B cell (primary cell): Measurements from ENCODE around the gene MRPL52. TPM values are rescaled to one million over a fixed set of nuclear protein-coding genes. Genes with fewer than 3 reads are reported as not detected.
A peak's percentile ranks its signal among the peaks of the same experiment; 100 is the strongest.

Experiments used
- ATAC-seq: fragments of 200-7000 bp; cut with Tn5 transposase; one replicate; pipeline ENCODE4 v1.10.0; 2021; ENCODE audit warnings: low read depth, mild to moderate bottlenecking, moderate number of reproducible peaks, moderate library complexity
- CTCF ChIA-PET: fragments of 350-600 bp; sonication (Branson Sonifier 250); formaldehyde crosslinking; loops from one replicate; lab custom pipeline; 2021; ENCODE audit warnings: antibody characterized with exemption, inconsistent platforms; lab: Charles Lee
- POLR2A ChIA-PET: fragments of 350-600 bp; sonication (Branson Sonifier 250); formaldehyde crosslinking; loops from one replicate; lab custom pipeline; 2021; ENCODE audit warnings: antibody characterized with exemption; lab: Charles Lee
- DNase-seq: peaks from one replicate; pipeline ENCODE4 v3.0.0; 2013
- H2AFZ ChIP-seq: 2 replicates; pipeline ENCODE4 v1.6.1; 2012; ENCODE audit warnings: mild to moderate bottlenecking, low read depth, low read length; ENCODE audit not compliant: insufficient read depth, poor library complexity, severe bottlenecking
- H3K27ac ChIP-seq, 2 donors: 1 replicate in 1 of 2; 2 replicates in 1 of 2; pipeline ENCODE4 v1.5.1; 2012 to 2013; ENCODE audit warnings: low read length in 2 of 2, mild to moderate bottlenecking in 2 of 2, moderate library complexity in 1 of 2
- H3K27me3 ChIP-seq, 4 experiments: fragments of 200-600 bp in 1 of 4; sonication (generic) in 1 of 4; replicated peaks in 1 of 4; 1 replicate in 2 of 4; 2 replicates in 2 of 4; pipeline versions ENCODE4 v1.6.1 to v1.7.0; 2013 to 2016; ENCODE audit warnings: low read length in 3 of 4, mild to moderate bottlenecking in 2 of 4, mixed read lengths in 1 of 4, moderate library complexity in 1 of 4; ENCODE audit not compliant: insufficient read depth in 4 of 4, control insufficient read depth in 3 of 4; ENCODE audit errors: control extremely low read depth in 1 of 4
- H3K36me3 ChIP-seq, 2 experiments: replicated peaks in 1 of 2; 1 replicate in 1 of 2; 2 replicates in 1 of 2; pipeline versions ENCODE4 v1.6.1 to v1.7.1; 2013; ENCODE audit warnings: low read length in 1 of 2; ENCODE audit not compliant: insufficient read depth in 2 of 2, control insufficient read depth in 1 of 2; ENCODE audit errors: control extremely low read depth in 1 of 2, extremely low read depth in 1 of 2
- H3K4me1 ChIP-seq, 2 donors: fragments of 200-600 bp in 1 of 2; sonication (generic) in 1 of 2; 1 replicate in 1 of 2; 2 replicates in 1 of 2; pipeline versions ENCODE4 v1.5.1 to v1.6.1; 2013 to 2017; ENCODE audit warnings: low read length in 2 of 2; ENCODE audit not compliant: control insufficient read depth in 2 of 2, insufficient read depth in 2 of 2
- H3K4me2 ChIP-seq: replicated peaks from 2 replicates; pipeline ENCODE3; 2012; ENCODE audit warnings: mild to moderate bottlenecking, low read depth, low read length; ENCODE audit not compliant: poor library complexity, severe bottlenecking
- H3K4me3 ChIP-seq, 5 experiments: fragments of 200-600 bp in 1 of 5; sonication (generic) in 1 of 5; 1 replicate in 3 of 5; 2 replicates in 2 of 5; pipeline versions ENCODE4 v1.5.1 to v1.7.0; 2011 to 2016; ENCODE audit warnings: low read length in 4 of 5, mild to moderate bottlenecking in 4 of 5, low read depth in 2 of 5, control low read depth in 1 of 5, moderate library complexity in 1 of 5; ENCODE audit not compliant: insufficient read depth in 1 of 5; ENCODE audit errors: control extremely low read depth in 1 of 5, extremely low read depth in 1 of 5
- H3K79me2 ChIP-seq: fragments of 200-600 bp; sonication (generic); one replicate; pipeline ENCODE4 v1.6.0; 2016; ENCODE audit warnings: low read length; ENCODE audit not compliant: control insufficient read depth, insufficient read depth
- H3K9ac ChIP-seq: fragments of 200-600 bp; sonication (generic); 2 replicates; pipeline ENCODE4 v1.6.1; 2017; ENCODE audit warnings: mild to moderate bottlenecking, low read length, moderate library complexity
- H3K9me3 ChIP-seq, 3 donors: one replicate each; pipeline versions ENCODE4 v1.6.1 to v1.7.1; 2013; ENCODE audit warnings: low read length in 2 of 3; ENCODE audit not compliant: control insufficient read depth in 2 of 3, insufficient read depth in 1 of 3; ENCODE audit errors: control extremely low read depth in 1 of 3
- H4K20me1 ChIP-seq: 2 replicates; pipeline ENCODE4 v1.6.0; 2012; ENCODE audit warnings: mild to moderate bottlenecking, low read length; ENCODE audit not compliant: insufficient read depth, control insufficient read depth, poor library complexity, severe bottlenecking
- H3K27ac Mint-ChIP-seq: one replicate; pipeline ENCODE4 v1.8.0; 2021; ENCODE audit warnings: mixed read lengths
- H3K27me3 Mint-ChIP-seq: one replicate; pipeline ENCODE4 v1.8.0; 2021; ENCODE audit warnings: mixed read lengths
- H3K4me1 Mint-ChIP-seq: one replicate; pipeline ENCODE4 v1.8.0; 2021; ENCODE audit warnings: mixed read lengths
- H3K4me3 Mint-ChIP-seq: one replicate; pipeline ENCODE4 v1.8.0; 2021; ENCODE audit warnings: mixed read lengths
- H3K9me3 Mint-ChIP-seq: one replicate; pipeline ENCODE4 v1.8.0; 2022; ENCODE audit warnings: mixed read lengths; ENCODE audit not compliant: insufficient read depth
- CTCF ChIP-seq: fragments of 200-600 bp; IDR thresholded peaks from one replicate; pipeline ENCODE4 v1.8.0; 2022; ENCODE audit warnings: antibody characterized with exemption, mild to moderate bottlenecking
- EZH2 ChIP-seq: IDR thresholded peaks from 2 replicates; pipeline ENCODE4 v1.6.1; 2012; ENCODE audit warnings: borderline replicate concordance, low read depth, mild to moderate bottlenecking, moderate library complexity, low read length; ENCODE audit not compliant: insufficient read depth, poor library complexity, severe bottlenecking
- WGBS: methylation state at CpG from one replicate; pipeline ENCODE4 v1.1.5; 2013; ENCODE audit warnings: missing lambda C conversion rate; ENCODE audit not compliant: insufficient coverage; 5-methylcytosine and 5-hydroxymethylcytosine counted together
- intact Hi-C: fragments of 100-400 bp; cut with micrococcal nuclease; formaldehyde crosslinking; loops from one replicate; pipeline ENCODE4 v1.10.0; 2022
- polyA plus RNA-seq: library from polyadenylated mRNA; depleted of rRNA; stranded (reverse); fragments of >200 nt; gene quantifications from 2 replicates; pipeline ENCODE4 v1.2.3, GENCODE V29; 2012
- total RNA-seq, 2 donors: library from RNA; stranded (reverse); fragments of 120-200 nt in 1 of 2; gene quantifications; 1 replicate in 1 of 2; 2 replicates in 1 of 2; pipeline versions ENCODE4 v1.2.3 to v1.2.4, GENCODE V29; 2013 to 2022

The MRPL52 gene
- total and polyA plus RNA-seq, 2 donors (not counting 1 experiment from before 2014, with no cell fraction given): 37.4 to 91.6 TPM

GRCh38 chr14:22802860-22803686, 26.6 kb upstream of the MRPL52 start:
- H3K27ac ChIP-seq: peak overlapping the region; percentile 1 to 71

More at GRCh38 chr14:22802860-22803686, 26.6 kb upstream of the MRPL52 start:
- intact Hi-C loops: loop anchor here (1.0 kb wide), 3 partner anchors 8 to 13 kb away; no protein-coding TSS in a partner anchor
- H3K9me3 ChIP-seq: peaks cover 0 to 4% (median 0%) of the 10 kb centered on the region in 3 donors
- ATAC-seq (peak; percentile 85), DNase-seq (peak; percentile 55)
- TF ChIP-seq CTCF (no peak), EZH2 (no peak)
- peak overlapping the region; percentile 51 for H3K4me2 ChIP-seq
- H3K27me3 ChIP-seq: no peaks in the 10 kb centered on the region
- peak overlapping the region; percentile 82 for H3K4me3 Mint-ChIP-seq
- H3K9me3 Mint-ChIP-seq: no peaks in the 10 kb centered on the region
- peak overlapping the region; percentile 94 for H3K27ac Mint-ChIP-seq
- H3K4me1 Mint-ChIP-seq: peaks cover 79% of the 10 kb centered on the region
- peaks cover 25 to 47% of the 10 kb centered on the region in 2 donors for H3K4me1 ChIP-seq
- WGBS: 82% methylated on average over 4 of the region's 12 CpGs
- no peaks in the 10 kb centered on the region for H4K20me1 ChIP-seq
- ChIA-PET POLR2A (interaction anchor here (0.7 to 2.8 kb wide), 8 partner anchors 9 to 69 kb away, joined by 3 to 9 read pairs (median 4); partner anchors contain the start of gene SLC7A7), CTCF (interaction anchor here (0.7 to 14.9 kb wide), 7 partner anchors 9 to 247 kb away, joined by 3 to 129 read pairs (median 5); no protein-coding TSS in a partner anchor)
- peak overlapping the region in 1 of 5 experiments; percentile 5 for H3K4me3 ChIP-seq
- H2AFZ ChIP-seq: peak overlapping the region; percentile 29
- H3K9ac ChIP-seq: no peak overlapping the region
- peaks cover 0 to 1% of the 10 kb centered on the region in 2 experiments for H3K36me3 ChIP-seq
- no peaks in the 10 kb centered on the region for H3K27me3 Mint-ChIP-seq
- peaks cover 19% of the 10 kb centered on the region for H3K79me2 ChIP-seq
